ENCODE data around the gene CADPS. TPM values are rescaled to one million over a fixed set of nuclear protein-coding genes. Genes with fewer than 3 reads are reported as not detected.

The CADPS gene
- total and polyA plus RNA-seq, 11 donors, result 3.6 to 37.8 (median 12.9) TPM

DNA sequence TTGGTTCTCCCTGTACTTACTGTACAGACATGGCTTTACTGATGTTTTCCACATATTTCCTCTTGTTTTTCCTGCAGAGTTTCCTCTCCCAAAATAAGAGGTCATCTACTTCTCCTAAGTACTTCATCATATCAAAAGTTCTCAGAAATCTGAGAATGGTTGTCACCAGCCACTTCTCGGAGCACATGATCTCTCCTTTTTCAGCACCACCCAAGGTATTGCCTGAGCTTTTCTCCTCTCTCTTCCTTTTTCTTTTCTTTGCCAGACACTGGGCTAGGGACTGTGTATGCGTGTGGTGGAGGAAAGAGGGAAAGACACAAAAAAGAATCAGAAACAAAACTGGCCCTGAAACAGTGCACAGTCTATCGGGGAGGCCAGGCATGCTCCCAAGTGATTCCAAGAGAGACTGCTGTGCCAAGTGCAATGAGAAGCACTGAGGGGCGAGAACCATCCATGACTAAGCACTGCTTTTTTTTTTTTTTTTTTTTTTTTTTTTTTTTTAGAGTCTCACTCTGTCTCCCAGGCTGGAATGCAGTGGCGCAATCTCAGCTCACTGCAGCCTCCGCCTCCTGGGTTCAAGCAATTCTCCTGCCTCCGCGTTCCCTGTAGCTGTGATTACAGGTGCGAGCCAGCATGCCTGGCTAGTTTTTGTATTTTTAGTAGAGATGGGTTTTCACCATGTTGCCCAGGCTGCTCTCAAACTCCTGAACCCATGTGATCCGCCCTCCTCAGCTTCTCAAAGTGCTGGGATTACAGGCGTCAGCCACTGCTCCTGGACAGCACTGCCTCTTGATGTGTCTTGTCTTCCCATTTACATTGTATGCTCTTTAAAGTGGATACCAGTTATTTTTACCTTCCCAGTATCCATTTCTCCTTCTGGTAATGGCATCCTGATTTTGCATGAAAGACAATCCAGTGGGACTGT, 307.9 kb downstream of the CADPS start:
- Histone ChIP-seq H3K27ac (peak overlapping the region in 1 of 12 donors; percentile 13), H3K36me3 (no peaks in the 10 kb centered on the region), H3K9me3 (no peaks in the 10 kb centered on the region), H3K4me3 (no peak overlapping the region), H3K27me3 (no peaks in the 10 kb centered on the region), H3K4me1 (peaks cover 0 to 14% (median 0%) of the 10 kb centered on the region in 12 donors)
- ATAC-seq (peak; percentile 65 to 88 (median 86)), DNase-seq (peak in 3 of 5 donors; percentile 13 to 34 (median 30))
- TF ChIP-seq POLR2A (IDR thresholded peaks at IDR 0.05), result no peak
- TF ChIP-seq, protein P1, sequence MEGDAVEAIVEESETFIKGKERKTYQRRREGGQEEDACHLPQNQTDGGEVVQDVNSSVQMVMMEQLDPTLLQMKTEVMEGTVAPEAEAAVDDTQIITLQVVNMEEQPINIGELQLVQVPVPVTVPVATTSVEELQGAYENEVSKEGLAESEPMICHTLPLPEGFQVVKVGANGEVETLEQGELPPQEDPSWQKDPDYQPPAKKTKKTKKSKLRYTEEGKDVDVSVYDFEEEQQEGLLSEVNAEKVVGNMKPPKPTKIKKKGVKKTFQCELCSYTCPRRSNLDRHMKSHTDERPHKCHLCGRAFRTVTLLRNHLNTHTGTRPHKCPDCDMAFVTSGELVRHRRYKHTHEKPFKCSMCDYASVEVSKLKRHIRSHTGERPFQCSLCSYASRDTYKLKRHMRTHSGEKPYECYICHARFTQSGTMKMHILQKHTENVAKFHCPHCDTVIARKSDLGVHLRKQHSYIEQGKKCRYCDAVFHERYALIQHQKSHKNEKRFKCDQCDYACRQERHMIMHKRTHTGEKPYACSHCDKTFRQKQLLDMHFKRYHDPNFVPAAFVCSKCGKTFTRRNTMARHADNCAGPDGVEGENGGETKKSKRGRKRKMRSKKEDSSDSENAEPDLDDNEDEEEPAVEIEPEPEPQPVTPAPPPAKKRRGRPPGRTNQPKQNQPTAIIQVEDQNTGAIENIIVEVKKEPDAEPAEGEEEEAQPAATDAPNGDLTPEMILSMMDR (IDR thresholded peaks at IDR 0.05), result no peak
- WGBS, 4 donors, result 42 to 54% (median 47%) methylated on average over 11 of the region's 11 CpGs
- intact Hi-C loops (cut with DNase I), result no loop called here

DNA sequence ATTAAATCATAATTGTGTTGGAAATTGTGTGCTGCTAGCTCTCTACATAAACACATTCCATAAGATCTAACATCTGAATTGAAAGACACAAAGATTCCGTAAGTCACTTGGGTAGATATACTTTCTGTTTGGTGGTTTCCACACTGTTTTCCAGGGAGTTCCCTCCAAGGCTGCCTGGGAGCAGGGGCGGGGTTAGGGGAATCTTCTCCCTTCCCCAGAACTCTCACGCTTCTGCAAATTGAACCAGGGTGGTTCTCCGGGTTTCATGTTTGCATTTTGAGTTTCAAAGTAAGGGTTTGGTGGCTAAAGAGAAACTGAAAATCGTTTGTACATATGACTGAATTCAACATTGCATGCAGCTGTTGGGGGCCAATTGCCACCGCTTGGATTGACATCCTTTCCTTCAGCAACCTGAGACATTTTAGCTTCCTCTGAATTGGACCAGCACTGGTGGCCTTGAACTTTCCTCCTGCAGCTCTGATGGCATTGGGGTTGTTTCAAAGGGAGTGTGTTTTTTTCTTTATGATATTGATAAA, 309.1 kb downstream of the CADPS start:
- DNase-seq, result no peak
- Histone ChIP-seq H3K9me3 (no peaks in the 10 kb centered on the region), H3K36me3 (no peaks in the 10 kb centered on the region), H3K4me1 (peaks cover 0 to 14% (median 0%) of the 10 kb centered on the region in 12 donors), H3K27ac (no peak overlapping the region), H3K4me3 (no peak overlapping the region), H3K27me3 (no peaks in the 10 kb centered on the region)
- WGBS, 4 donors, result 77 to 89% (median 82%) methylated on average over 6 of the region's 6 CpGs
- TF ChIP-seq POLR2A (IDR thresholded peaks at IDR 0.05), result no peak
- TF ChIP-seq, protein P1 (IDR thresholded peaks at IDR 0.05), result no peak
- intact Hi-C loops (cut with DNase I), result no loop called here
- no peak for ATAC-seq

DNA sequence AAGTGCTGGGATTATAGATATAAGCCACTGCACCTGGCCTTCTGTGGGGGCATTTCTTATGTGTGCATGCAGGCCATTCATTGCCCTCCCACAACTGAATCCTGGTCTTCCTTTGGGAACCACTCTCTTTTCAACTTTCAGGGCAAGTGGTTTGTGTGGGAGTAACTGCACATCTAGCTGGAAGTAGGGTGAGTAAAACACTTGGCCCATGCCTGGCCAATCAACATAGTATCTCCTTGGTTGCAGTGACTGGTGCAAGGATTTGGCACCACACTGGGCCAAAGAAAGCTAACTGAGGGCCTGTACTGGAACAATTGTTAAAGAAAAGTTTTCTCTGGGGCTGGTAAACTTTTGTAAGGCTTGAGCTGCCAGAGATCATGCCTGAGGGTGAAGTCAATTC, 312.6 kb downstream of the CADPS start:
- peaks cover 0 to 10% (median 0%) of the 10 kb centered on the region in 12 donors for H3K4me1 ChIP-seq
- DNase-seq, result no peak
- H3K27ac ChIP-seq, result no peak overlapping the region
- H3K36me3 ChIP-seq, result no peaks in the 10 kb centered on the region
- no peak for TF ChIP-seq POLR2A (IDR thresholded peaks at IDR 0.05)
- TF ChIP-seq, protein P1 (IDR thresholded peaks at IDR 0.05), result no peak
- intact Hi-C loops (cut with DNase I), result loop anchor here in 3 of 10 donors (5.0 kb wide), 2 partner anchors 225 to 230 kb away; no protein-coding TSS in a partner anchor
- H3K9me3 ChIP-seq, result no peaks in the 10 kb centered on the region
- ATAC-seq, result no peak
- H3K27me3 ChIP-seq, result no peaks in the 10 kb centered on the region
- H3K4me3 ChIP-seq, result no peak overlapping the region

DNA sequence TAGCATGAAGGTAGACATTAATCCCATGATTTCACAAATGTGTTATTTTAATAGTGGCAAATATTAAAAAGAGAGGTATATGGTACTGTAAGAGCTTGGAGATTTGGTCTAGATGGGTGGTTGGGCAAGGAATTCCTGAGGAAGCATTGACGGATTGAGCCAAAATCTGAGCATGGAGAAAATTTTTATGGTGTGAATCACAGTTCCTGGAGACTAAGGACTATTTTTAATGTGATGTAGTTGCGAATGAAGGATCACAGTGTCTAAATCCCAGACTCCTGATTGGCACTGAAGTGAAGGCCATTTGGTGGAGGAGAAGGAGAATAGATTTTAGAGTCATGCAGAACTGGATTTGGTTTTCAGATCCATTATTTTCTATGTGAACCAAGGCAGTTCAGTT, 313.2 kb downstream of the CADPS start:
- Histone ChIP-seq H3K4me3 (no peak overlapping the region), H3K9me3 (no peaks in the 10 kb centered on the region), H3K36me3 (no peaks in the 10 kb centered on the region), H3K27me3 (no peaks in the 10 kb centered on the region), H3K4me1 (peaks cover 0 to 9% (median 0%) of the 10 kb centered on the region in 12 donors), H3K27ac (no peak overlapping the region)
- 40 to 61% (median 52%) methylated on average over 2 of the region's 2 CpGs for WGBS, 4 donors
- intact Hi-C loops (cut with DNase I), result loop anchor here in 3 of 10 donors (5.0 kb wide), 2 partner anchors 225 to 230 kb away; no protein-coding TSS in a partner anchor
- TF ChIP-seq POLR2A (IDR thresholded peaks at IDR 0.05), result no peak
- no peak for ATAC-seq
- DNase-seq, result no peak
